ENCODE data around the gene FRMD4A. TPM values are rescaled to one million over a fixed set of nuclear protein-coding genes. Genes with fewer than 3 reads are reported as not detected.

FRMD4A gene
- total and polyA plus RNA-seq, 2 experiments from 2014 or later = 5.4 to 10.3 TPM

DNA sequence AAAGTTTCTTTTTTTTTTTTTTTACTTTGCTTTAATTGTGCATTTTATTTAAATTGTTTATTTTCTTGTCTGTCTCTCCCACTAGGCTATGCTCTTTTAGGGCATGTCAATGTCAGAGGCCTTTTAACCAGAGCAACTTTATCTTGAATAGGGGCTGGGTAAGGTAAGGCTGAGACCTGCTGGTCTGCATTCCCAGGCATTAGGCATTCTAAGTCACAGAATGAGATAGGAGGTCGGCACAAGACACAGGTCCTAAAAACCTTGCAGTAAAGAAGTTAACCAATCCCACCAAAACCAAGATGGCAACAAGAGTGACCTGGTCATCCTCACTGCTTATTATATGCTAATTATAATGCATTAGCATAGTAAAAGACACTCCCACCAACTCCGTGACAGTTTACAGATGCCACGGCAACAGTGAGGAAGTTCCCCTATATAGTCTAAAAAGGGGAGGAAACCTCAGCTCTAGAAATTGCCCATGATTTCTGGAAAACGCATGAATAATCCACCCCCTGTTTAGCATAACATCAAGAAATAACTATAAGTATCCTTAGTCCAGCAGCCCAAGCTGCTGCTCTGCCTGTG is 47.0 kb upstream of the FRMD4A start:
- Histone ChIP-seq H3K79me2 (no peaks in the 10 kb centered on the region), H3K4me1 (ENCODE audit: insufficient read depth) (no peaks in the 10 kb centered on the region), H2AFZ (no peak overlapping the region), H3K36me3 (replicated peaks; ENCODE audit: insufficient read depth, low read depth) (no peaks in the 10 kb centered on the region), H3K4me2 (no peak overlapping the region), H3K27ac (no peak overlapping the region), H3K4me3 (no peak overlapping the region), H3K27me3 (no peaks in the 10 kb centered on the region), H3K9me3 (ENCODE audit: low read depth) (no peaks in the 10 kb centered on the region), H4K20me1 (ENCODE audit: insufficient read depth, poor library complexity, severe bottlenecking) (no peaks in the 10 kb centered on the region), H3K9me2 (replicated peaks; ENCODE audit: insufficient read depth) (no peaks in the 10 kb centered on the region)
- TF ChIP-seq, protein P1, sequence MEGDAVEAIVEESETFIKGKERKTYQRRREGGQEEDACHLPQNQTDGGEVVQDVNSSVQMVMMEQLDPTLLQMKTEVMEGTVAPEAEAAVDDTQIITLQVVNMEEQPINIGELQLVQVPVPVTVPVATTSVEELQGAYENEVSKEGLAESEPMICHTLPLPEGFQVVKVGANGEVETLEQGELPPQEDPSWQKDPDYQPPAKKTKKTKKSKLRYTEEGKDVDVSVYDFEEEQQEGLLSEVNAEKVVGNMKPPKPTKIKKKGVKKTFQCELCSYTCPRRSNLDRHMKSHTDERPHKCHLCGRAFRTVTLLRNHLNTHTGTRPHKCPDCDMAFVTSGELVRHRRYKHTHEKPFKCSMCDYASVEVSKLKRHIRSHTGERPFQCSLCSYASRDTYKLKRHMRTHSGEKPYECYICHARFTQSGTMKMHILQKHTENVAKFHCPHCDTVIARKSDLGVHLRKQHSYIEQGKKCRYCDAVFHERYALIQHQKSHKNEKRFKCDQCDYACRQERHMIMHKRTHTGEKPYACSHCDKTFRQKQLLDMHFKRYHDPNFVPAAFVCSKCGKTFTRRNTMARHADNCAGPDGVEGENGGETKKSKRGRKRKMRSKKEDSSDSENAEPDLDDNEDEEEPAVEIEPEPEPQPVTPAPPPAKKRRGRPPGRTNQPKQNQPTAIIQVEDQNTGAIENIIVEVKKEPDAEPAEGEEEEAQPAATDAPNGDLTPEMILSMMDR (IDR thresholded peaks at IDR 0.05; ENCODE audit: poor library complexity) = no peak
- TF ChIP-seq EZH2 (IDR thresholded peaks at IDR 0.05; ENCODE audit: borderline replicate concordance) (no peak), EZH2phosphoT487 (IDR thresholded peaks at IDR 0.05; ENCODE audit: low read depth, severe bottlenecking, unreplicated experiment) (no peak)
- DNase-seq (ENCODE audit: low spot score) = no peak
- 78% methylated on average over 4 of the region's 4 CpGs for WGBS (ENCODE audit: low lambda C conversion rate, missing lambda C conversion rate)

DNA sequence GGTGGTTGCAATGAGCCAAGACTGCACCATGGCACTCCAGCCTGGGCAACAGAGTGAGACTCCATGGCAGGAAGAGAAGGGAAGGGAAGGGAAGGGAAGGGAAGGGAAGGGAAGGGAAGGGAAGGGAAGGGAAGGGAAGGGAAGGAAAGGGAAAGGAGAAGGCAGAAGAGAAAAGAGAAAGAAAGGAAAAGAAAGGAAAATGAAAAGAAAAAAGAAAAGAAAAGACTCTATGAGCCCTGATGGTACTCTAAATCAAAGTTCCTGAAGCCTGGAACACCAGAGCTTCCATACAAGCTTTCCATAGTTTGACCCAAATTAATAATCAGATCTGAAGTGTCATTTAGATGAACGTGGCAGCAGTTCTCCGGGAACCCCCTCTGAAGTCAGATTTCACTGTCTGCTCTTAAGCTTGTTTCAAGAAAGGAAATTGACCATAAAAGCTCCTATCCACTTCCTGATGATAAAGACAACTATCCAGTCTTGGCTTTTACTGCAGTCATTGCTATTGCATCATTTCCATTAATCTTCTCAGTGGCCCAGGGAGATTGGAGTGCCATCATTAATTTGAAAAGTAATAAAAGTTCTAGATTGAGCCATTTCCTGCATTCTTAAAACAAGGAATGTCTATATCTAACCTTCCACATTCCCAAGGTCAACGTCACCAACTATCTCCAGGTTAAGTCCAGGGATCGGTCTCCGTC is 44.2 kb upstream of the FRMD4A start:
- no peak for DNase-seq (ENCODE audit: low spot score)
- H3K9me2 ChIP-seq (replicated peaks; ENCODE audit: insufficient read depth) = no peaks in the 10 kb centered on the region
- H3K9me3 ChIP-seq (ENCODE audit: low read depth) = no peaks in the 10 kb centered on the region
- H3K4me3 ChIP-seq = no peak overlapping the region
- H3K27me3 ChIP-seq = no peaks in the 10 kb centered on the region
- no peaks in the 10 kb centered on the region for H3K4me1 ChIP-seq (ENCODE audit: insufficient read depth)
- H2AFZ ChIP-seq = no peak overlapping the region
- H3K27ac ChIP-seq = no peak overlapping the region
- H3K4me2 ChIP-seq = no peak overlapping the region
- H3K79me2 ChIP-seq = no peaks in the 10 kb centered on the region
- H4K20me1 ChIP-seq (ENCODE audit: insufficient read depth, poor library complexity, severe bottlenecking) = no peaks in the 10 kb centered on the region
- TF ChIP-seq EZH2 (IDR thresholded peaks at IDR 0.05; ENCODE audit: borderline replicate concordance) (no peak), EZH2phosphoT487 (IDR thresholded peaks at IDR 0.05; ENCODE audit: low read depth, severe bottlenecking, unreplicated experiment) (no peak)
- TF ChIP-seq, protein P1 (IDR thresholded peaks at IDR 0.05; ENCODE audit: poor library complexity) = no peak
- no peaks in the 10 kb centered on the region for H3K36me3 ChIP-seq (replicated peaks; ENCODE audit: insufficient read depth, low read depth)
- WGBS (ENCODE audit: low lambda C conversion rate, missing lambda C conversion rate) = 64% methylated on average over 5 of the region's 5 CpGs

DNA sequence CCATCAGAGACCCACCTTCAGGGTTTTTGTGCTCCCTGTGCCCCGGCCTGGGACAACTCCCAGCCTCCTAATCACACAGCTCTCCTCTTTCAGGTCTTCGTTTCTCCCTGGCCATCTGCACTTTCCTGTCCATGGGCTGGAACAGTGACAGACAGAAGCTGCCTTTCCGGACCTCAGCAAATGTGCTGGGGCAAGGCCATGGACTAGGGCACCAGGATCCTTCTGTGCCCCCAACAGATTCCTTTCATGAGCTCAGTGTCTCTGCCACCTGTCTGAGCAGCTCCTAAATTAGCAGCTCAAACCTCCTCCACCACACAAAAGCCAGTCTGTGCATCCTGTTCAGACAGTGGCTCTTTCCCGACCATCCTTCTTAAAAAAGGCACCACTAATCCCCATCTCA is 41.9 kb upstream of the FRMD4A start:
- TF ChIP-seq, protein P1 (IDR thresholded peaks at IDR 0.05; ENCODE audit: poor library complexity) = no peak
- TF ChIP-seq EZH2 (IDR thresholded peaks at IDR 0.05; ENCODE audit: borderline replicate concordance) (no peak), EZH2phosphoT487 (IDR thresholded peaks at IDR 0.05; ENCODE audit: low read depth, severe bottlenecking, unreplicated experiment) (no peak)
- no peaks in the 10 kb centered on the region for H3K36me3 ChIP-seq (replicated peaks; ENCODE audit: insufficient read depth, low read depth)
- H3K9me2 ChIP-seq (replicated peaks; ENCODE audit: insufficient read depth) = no peaks in the 10 kb centered on the region
- H3K9me3 ChIP-seq (ENCODE audit: low read depth) = no peaks in the 10 kb centered on the region
- H2AFZ ChIP-seq = no peak overlapping the region
- H3K4me2 ChIP-seq = no peak overlapping the region
- no peaks in the 10 kb centered on the region for H3K27me3 ChIP-seq
- no peaks in the 10 kb centered on the region for H4K20me1 ChIP-seq (ENCODE audit: insufficient read depth, poor library complexity, severe bottlenecking)
- H3K4me3 ChIP-seq = no peak overlapping the region
- WGBS (ENCODE audit: low lambda C conversion rate, missing lambda C conversion rate) = 82% methylated on average over 4 of the region's 4 CpGs
- no peak overlapping the region for H3K27ac ChIP-seq
- no peaks in the 10 kb centered on the region for H3K79me2 ChIP-seq
- no peaks in the 10 kb centered on the region for H3K4me1 ChIP-seq (ENCODE audit: insufficient read depth)
- no peak for DNase-seq (ENCODE audit: low spot score)

Measured in hepatocyte (in vitro differentiated cells).